Activated naive CD4-positive, alpha-beta T cell treated with anti-CD3 and anti-CD28 coated beads, Interleukin-2, amount 10 ng/mL, durations not matched to agents 7 days and 5 days (primary cell): Measurements from ENCODE around the gene OLFM2.

Experiments
- CTCF ChIA-PET: fragments of 350-600 bp; sonication (Branson Sonifier 250); formaldehyde crosslinking; loops from one replicate; lab custom pipeline; 2021; ENCODE audit warnings: antibody characterized with exemption; lab: Charles Lee
- DNase-seq: peaks from one replicate; pipeline ENCODE4 v3.0.0-alpha.2; 2020
- H3K27ac Mint-ChIP-seq: one replicate; pipeline ENCODE4 v1.8.0; 2021; ENCODE audit warnings: mild to moderate bottlenecking, moderate library complexity, mixed read lengths
- H3K27me3 Mint-ChIP-seq: one replicate; pipeline ENCODE4 v1.8.0; 2021; ENCODE audit warnings: mild to moderate bottlenecking, mixed read lengths
- H3K36me3 Mint-ChIP-seq: one replicate; pipeline ENCODE4 v1.8.0; 2021; ENCODE audit warnings: mixed read lengths
- H3K4me1 Mint-ChIP-seq: one replicate; pipeline ENCODE4 v1.8.0; 2021; ENCODE audit warnings: mixed read lengths
- H3K4me3 Mint-ChIP-seq: one replicate; pipeline ENCODE4 v1.8.0; 2021; ENCODE audit warnings: mild to moderate bottlenecking, moderate library complexity, mixed read lengths
- H3K9me3 Mint-ChIP-seq: one replicate; pipeline ENCODE4 v1.8.0; 2021; ENCODE audit warnings: mixed read lengths

OLFM2 gene

GRCh38 chr19:9875031-9875627, 61.2 kb downstream of the OLFM2 start:
- Mint-ChIP-seq H3K4me1 (peaks cover 3% of the 10 kb centered on the region), H3K9me3 (no peaks in the 10 kb centered on the region), H3K27ac (peak overlapping the region; percentile 7)

GRCh38 chr19:9872618-9873242, 63.6 kb downstream of the OLFM2 start:
- no peak for DNase-seq
- Mint-ChIP-seq H3K9me3 (no peaks in the 10 kb centered on the region), H3K4me3 (no peak overlapping the region), H3K36me3 (no peaks in the 10 kb centered on the region), H3K27me3 (peaks cover 6% of the 10 kb centered on the region), H3K4me1 (no peaks in the 10 kb centered on the region), H3K27ac (no peak overlapping the region)
- CTCF ChIA-PET = no interaction called here

More at GRCh38 chr19:9875031-9875627, 61.2 kb downstream of the OLFM2 start:
- CTCF ChIA-PET = interaction anchor here (1.1 to 1.3 kb wide), 2 partner anchors 17 to 126 kb away, joined by 3 read pairs; no protein-coding TSS in a partner anchor
- Mint-ChIP-seq H3K4me3 (no peak overlapping the region), H3K36me3 (no peaks in the 10 kb centered on the region), H3K27me3 (peaks cover 6% of the 10 kb centered on the region)
- no peak for DNase-seq

- H3K27me3 Mint-ChIP-seq = peaks cover 6% of the 10 kb centered on the region
- CTCF ChIA-PET = no interaction called here
- peaks cover 7% of the 10 kb centered on the region for H3K4me1 Mint-ChIP-seq
- no peak overlapping the region for H3K4me3 Mint-ChIP-seq
- DNase-seq = no peak
- H3K9me3 Mint-ChIP-seq = no peaks in the 10 kb centered on the region
- H3K27ac Mint-ChIP-seq = no peak overlapping the region
- H3K36me3 Mint-ChIP-seq = no peaks in the 10 kb centered on the region
These were observed 64.5 kb downstream of the OLFM2 start for GRCh38 chr19:9871626-9872338.

GRCh38 chr19:9868983-9869617, 67.2 kb downstream of the OLFM2 start:
- no peak overlapping the region for H3K4me3 Mint-ChIP-seq
- H3K4me1 Mint-ChIP-seq = peaks cover 31% of the 10 kb centered on the region
- DNase-seq = no peak
- H3K27me3 Mint-ChIP-seq = peaks cover 10% of the 10 kb centered on the region
- H3K27ac Mint-ChIP-seq = no peak overlapping the region
- H3K36me3 Mint-ChIP-seq = peaks cover 3% of the 10 kb centered on the region
- CTCF ChIA-PET = interaction anchor here (1.2 to 1.3 kb wide), 2 partner anchors 9 to 11 kb away, joined by 3 to 4 read pairs; no protein-coding TSS in a partner anchor
- H3K9me3 Mint-ChIP-seq = no peaks in the 10 kb centered on the region

- Mint-ChIP-seq H3K4me1 (peaks cover 63% of the 10 kb centered on the region), H3K27me3 (peaks cover 10% of the 10 kb centered on the region), H3K9me3 (no peaks in the 10 kb centered on the region), H3K36me3 (peaks cover 7% of the 10 kb centered on the region), H3K4me3 (peak overlapping the region; percentile 70), H3K27ac (peak overlapping the region; percentile 94)
- CTCF ChIA-PET = interaction anchor here (0.7 kb wide), 1 partner anchor 10 kb away, joined by 4 read pairs; no protein-coding TSS in a partner anchor
- DNase-seq = peak; percentile 73
These were observed 70.4 kb downstream of the OLFM2 start for GRCh38 chr19:9865732-9866501.

GRCh38 chr19:9863759-9864158, 72.6 kb downstream of the OLFM2 start:
- peaks cover 84% of the 10 kb centered on the region for H3K4me1 Mint-ChIP-seq
- H3K27me3 Mint-ChIP-seq = peaks cover 3% of the 10 kb centered on the region
- peak overlapping the region; percentile 96 for H3K27ac Mint-ChIP-seq
- CTCF ChIA-PET = no interaction called here
- peak; percentile 48 for DNase-seq
- H3K9me3 Mint-ChIP-seq = no peaks in the 10 kb centered on the region
- H3K36me3 Mint-ChIP-seq = peaks cover 7% of the 10 kb centered on the region
- H3K4me3 Mint-ChIP-seq = peak overlapping the region; percentile 89

- Mint-ChIP-seq H3K27me3 (peaks cover 3% of the 10 kb centered on the region), H3K9me3 (no peaks in the 10 kb centered on the region), H3K27ac (peak overlapping the region; percentile 96), H3K4me3 (peak overlapping the region; percentile 89), H3K4me1 (peaks cover 92% of the 10 kb centered on the region), H3K36me3 (peaks cover 10% of the 10 kb centered on the region)
- CTCF ChIA-PET = no interaction called here
- peak; percentile 56 for DNase-seq
These were observed 73.4 kb downstream of the OLFM2 start for GRCh38 chr19:9862938-9863337.

GRCh38 chr19:9861503-9861902, 74.8 kb downstream of the OLFM2 start:
- H3K4me3 Mint-ChIP-seq = no peak overlapping the region
- peaks cover 3% of the 10 kb centered on the region for H3K27me3 Mint-ChIP-seq
- CTCF ChIA-PET = no interaction called here
- no peak for DNase-seq
- no peaks in the 10 kb centered on the region for H3K9me3 Mint-ChIP-seq
- peaks cover 97% of the 10 kb centered on the region for H3K4me1 Mint-ChIP-seq
- peak overlapping the region; percentile 96 for H3K27ac Mint-ChIP-seq
- H3K36me3 Mint-ChIP-seq = peaks cover 21% of the 10 kb centered on the region

- H3K27ac Mint-ChIP-seq = peak overlapping the region; percentile 11
- no peak for DNase-seq
- peaks cover 91% of the 10 kb centered on the region for H3K4me1 Mint-ChIP-seq
- no peak overlapping the region for H3K4me3 Mint-ChIP-seq
- H3K9me3 Mint-ChIP-seq = no peaks in the 10 kb centered on the region
- peaks cover 22% of the 10 kb centered on the region for H3K36me3 Mint-ChIP-seq
- CTCF ChIA-PET = interaction anchor here (0.6 to 1.1 kb wide), 2 partner anchors 9 to 257 kb away, joined by 3 to 4 read pairs; no protein-coding TSS in a partner anchor
- H3K27me3 Mint-ChIP-seq = peaks cover 3% of the 10 kb centered on the region
These were observed 75.9 kb downstream of the OLFM2 start for GRCh38 chr19:9860407-9860806.

GRCh38 chr19:9858766-9859165, 77.5 kb downstream of the OLFM2 start:
- H3K9me3 Mint-ChIP-seq = no peaks in the 10 kb centered on the region
- no peaks in the 10 kb centered on the region for H3K27me3 Mint-ChIP-seq
- CTCF ChIA-PET = interaction anchor here (0.8 to 1.2 kb wide), 3 partner anchors 13 to 169 kb away, joined by 3 read pairs; no protein-coding TSS in a partner anchor
- peaks cover 30% of the 10 kb centered on the region for H3K36me3 Mint-ChIP-seq
- peak overlapping the region; percentile 93 for H3K27ac Mint-ChIP-seq
- H3K4me1 Mint-ChIP-seq = peaks cover 79% of the 10 kb centered on the region
- DNase-seq = no peak
- no peak overlapping the region for H3K4me3 Mint-ChIP-seq

GRCh38 chr19:9857920-9858746, 78.2 kb downstream of the OLFM2 start:
- H3K27ac Mint-ChIP-seq = peak overlapping the region; percentile 93
- peak overlapping the region; percentile 82 for H3K4me3 Mint-ChIP-seq
- peaks cover 73% of the 10 kb centered on the region for H3K4me1 Mint-ChIP-seq
- peak; percentile 42 for DNase-seq
- H3K9me3 Mint-ChIP-seq = no peaks in the 10 kb centered on the region
- CTCF ChIA-PET = interaction anchor here (0.8 to 1.5 kb wide), 9 partner anchors 11 to 169 kb away, joined by 3 to 4 read pairs (median 3); partner anchors contain the start of gene PIN1
- H3K36me3 Mint-ChIP-seq = peaks cover 29% of the 10 kb centered on the region
- H3K27me3 Mint-ChIP-seq = no peaks in the 10 kb centered on the region

- Mint-ChIP-seq H3K27me3 (no peaks in the 10 kb centered on the region), H3K9me3 (no peaks in the 10 kb centered on the region), H3K4me3 (peak overlapping the region; percentile 82), H3K4me1 (peaks cover 64% of the 10 kb centered on the region), H3K27ac (peak overlapping the region; percentile 93), H3K36me3 (peaks cover 30% of the 10 kb centered on the region)
- DNase-seq = no peak
- CTCF ChIA-PET = interaction anchor here (0.6 to 1.5 kb wide), 7 partner anchors 10 to 170 kb away, joined by 3 to 4 read pairs (median 3); partner anchors contain the start of gene PIN1
These were observed 79.1 kb downstream of the OLFM2 start for GRCh38 chr19:9857076-9857721.
